SJCRH30 (cell line): ENCODE measurements around the gene NT5C3A. TPM values are rescaled to one million over a fixed set of nuclear protein-coding genes. Genes with fewer than 3 reads are reported as not detected.
"Not testable (repeated sequence)": the region's sequence is repeated elsewhere in the genome, so short reads cannot be mapped to it uniquely, and the experiment has no call there.

Experiments
- DNase-seq, 2 experiments: peaks; one replicate each; pipeline ENCODE4 v3.0.0-alpha.2; 2015 to 2020
- H3K27ac ChIP-seq: fragments of 250-450 bp; sonication (Bioruptor Pico); 2 replicates; pipeline ENCODE4 v1.5.1; 2020; ENCODE audit warnings: mild to moderate bottlenecking, moderate library complexity
- H3K27me3 ChIP-seq: fragments of 250-450 bp; sonication (Bioruptor Pico); 2 replicates; pipeline ENCODE4 v1.5.1; 2020; ENCODE audit warnings: mild to moderate bottlenecking, moderate library complexity
- H3K36me3 ChIP-seq: fragments of 250-450 bp; sonication (Bioruptor Pico); 2 replicates; pipeline ENCODE4 v1.5.1; 2020; ENCODE audit warnings: mild to moderate bottlenecking, moderate library complexity
- H3K4me1 ChIP-seq: fragments of 250-450 bp; sonication (Bioruptor Pico); 2 replicates; pipeline ENCODE4 v1.5.1; 2020; ENCODE audit warnings: mild to moderate bottlenecking, moderate library complexity
- H3K4me3 ChIP-seq: fragments of 250-450 bp; sonication (Bioruptor Pico); 2 replicates; pipeline ENCODE4 v1.5.1; 2020; ENCODE audit warnings: mild to moderate bottlenecking, moderate library complexity
- H3K9me3 ChIP-seq: fragments of 250-450 bp; sonication (Bioruptor Pico); replicated peaks from 2 replicates; pipeline ENCODE4 v1.5.1; 2020; ENCODE audit warnings: mild to moderate bottlenecking, moderate library complexity
- total RNA-seq: library from RNA; depleted of rRNA; stranded (reverse); fragments of >200 nt; shearing (Covaris generic); gene quantifications from 2 replicates; pipeline ENCODE4 v1.2.3, GENCODE V29; 2014

NT5C3A gene
- total RNA-seq, 1 experiment from 2014 or later = 45.1 TPM

DNA sequence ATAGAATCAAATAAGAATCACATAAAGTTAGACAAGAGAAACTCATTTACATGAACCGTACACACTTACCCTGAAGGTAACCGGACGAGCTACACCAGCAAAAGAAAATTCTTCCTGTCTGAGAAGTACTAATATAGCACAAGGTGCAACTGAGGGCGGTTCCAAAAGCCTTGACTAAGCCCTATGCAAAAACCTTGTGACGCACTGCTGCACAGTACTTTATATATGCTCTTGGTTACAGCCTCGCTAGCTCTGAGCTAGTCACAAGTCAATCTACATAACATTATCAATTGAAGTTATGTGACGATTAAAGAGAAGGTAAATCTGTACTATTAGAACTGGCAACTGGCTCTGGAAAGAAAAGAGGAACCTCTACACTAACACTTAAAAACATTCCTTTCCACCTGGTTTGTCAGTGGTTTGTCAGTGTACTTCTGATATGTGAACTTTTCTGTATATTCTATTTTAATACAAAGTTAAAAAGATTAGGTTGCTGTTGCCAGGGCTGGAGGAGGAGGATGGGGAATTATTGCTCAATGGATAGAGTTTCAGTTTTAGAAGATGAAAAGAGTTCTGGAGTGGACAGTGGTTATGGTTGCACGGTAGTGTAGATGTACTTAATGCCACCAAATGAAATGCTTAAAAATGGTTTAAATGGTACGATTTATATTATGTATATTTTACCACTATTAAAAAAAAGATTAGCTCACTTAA is 21.6 kb downstream of the NT5C3A start:
- no peak overlapping the region for H3K27ac ChIP-seq
- H3K27me3 ChIP-seq = no peaks in the 10 kb centered on the region
- H3K4me3 ChIP-seq = no peak overlapping the region
- no peaks in the 10 kb centered on the region; the same call in 1 of the 2 replicates for H3K36me3 ChIP-seq
- DNase-seq = no peak
- no peaks in the 10 kb centered on the region for H3K4me1 ChIP-seq
- no peaks in the 10 kb centered on the region for H3K9me3 ChIP-seq

DNA sequence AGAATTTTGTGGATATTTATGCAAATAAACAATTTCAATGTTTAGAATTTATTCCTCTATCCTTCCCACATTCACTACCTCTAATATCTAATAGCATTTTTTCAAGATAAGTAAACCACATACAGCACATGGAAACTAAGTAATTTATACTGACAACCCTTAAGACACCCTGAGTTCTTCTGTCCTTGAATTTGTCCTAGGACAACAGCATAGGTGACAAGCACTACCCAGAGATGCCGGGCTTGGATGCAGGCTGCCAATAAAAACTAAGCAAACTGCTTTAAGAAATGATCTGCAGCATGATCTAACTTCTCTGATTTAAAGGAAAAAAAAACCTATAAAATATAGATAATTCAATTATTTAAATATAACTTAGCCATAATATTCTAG is 22.7 kb downstream of the NT5C3A start:
- Histone ChIP-seq H3K27me3 (no peaks in the 10 kb centered on the region), H3K4me1 (no peaks in the 10 kb centered on the region; the same call in 1 of the 2 replicates), H3K4me3 (no peak overlapping the region), H3K9me3 (no peaks in the 10 kb centered on the region), H3K36me3 (peaks cover 4% of the 10 kb centered on the region; the same call in 1 of the 2 replicates), H3K27ac (no peak overlapping the region)
- no peak for DNase-seq

DNA sequence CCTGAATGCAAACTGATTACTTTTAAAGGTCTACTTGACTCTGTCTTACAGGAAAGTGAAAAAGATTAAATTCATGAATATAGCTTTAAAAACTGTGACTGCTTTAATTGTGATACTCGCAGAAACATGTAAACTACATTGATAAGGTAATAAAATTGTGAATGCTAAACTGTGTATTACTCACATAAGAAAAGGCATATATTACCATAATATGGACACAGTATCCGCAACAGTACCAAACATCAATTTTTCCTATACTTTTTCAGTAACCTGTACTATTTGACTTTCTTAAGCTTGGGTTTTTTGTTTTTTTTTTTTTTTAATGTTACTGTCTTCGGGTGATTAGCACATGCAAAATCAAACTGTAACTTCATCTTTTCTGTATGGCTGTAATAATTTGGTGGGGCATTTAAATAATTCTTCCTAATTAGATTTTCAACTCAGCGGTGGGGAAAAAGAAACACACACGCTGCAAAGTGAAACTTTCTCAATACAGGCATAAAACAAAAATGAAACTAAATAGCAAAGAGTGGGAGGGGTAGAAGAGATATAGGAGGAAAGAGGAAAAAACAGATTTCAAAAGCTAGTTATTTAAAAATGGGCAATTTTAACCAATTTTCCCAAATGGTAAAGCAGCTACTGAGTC is 23.2 kb downstream of the NT5C3A start:
- no peak for DNase-seq
- Histone ChIP-seq H3K27me3 (no peaks in the 10 kb centered on the region), H3K27ac (no peak overlapping the region), H3K9me3 (no peaks in the 10 kb centered on the region), H3K4me3 (no peak overlapping the region), H3K36me3 (peaks cover 4% of the 10 kb centered on the region; the same call in 1 of the 2 replicates), H3K4me1 (no peaks in the 10 kb centered on the region; the same call in 1 of the 2 replicates)

DNA sequence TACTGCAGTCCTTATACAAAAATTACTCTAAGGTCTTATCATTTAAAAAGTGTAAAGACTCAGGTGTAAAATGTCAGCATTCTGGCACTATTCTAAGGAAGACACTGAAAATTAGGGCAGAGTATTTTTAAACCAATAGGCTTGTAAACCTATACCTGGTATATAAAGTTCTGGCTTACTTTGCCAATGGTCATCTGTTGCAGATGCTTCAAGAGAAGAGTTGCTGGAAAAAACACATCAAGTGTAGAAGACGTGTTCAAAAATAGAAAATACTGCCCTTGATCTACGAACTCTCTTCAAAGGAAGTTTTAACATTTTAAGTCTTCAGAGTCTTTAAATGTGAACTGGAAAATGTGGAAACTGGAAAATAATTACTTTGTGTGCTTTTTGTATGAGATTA is 23.9 kb downstream of the NT5C3A start:
- Histone ChIP-seq H3K27ac (no peak overlapping the region), H3K4me3 (no peak overlapping the region), H3K9me3 (no peaks in the 10 kb centered on the region), H3K36me3 (peaks cover 4% of the 10 kb centered on the region; the same call in 1 of the 2 replicates), H3K4me1 (no peaks in the 10 kb centered on the region; the same call in 1 of the 2 replicates), H3K27me3 (no peaks in the 10 kb centered on the region)
- DNase-seq = no peak

DNA sequence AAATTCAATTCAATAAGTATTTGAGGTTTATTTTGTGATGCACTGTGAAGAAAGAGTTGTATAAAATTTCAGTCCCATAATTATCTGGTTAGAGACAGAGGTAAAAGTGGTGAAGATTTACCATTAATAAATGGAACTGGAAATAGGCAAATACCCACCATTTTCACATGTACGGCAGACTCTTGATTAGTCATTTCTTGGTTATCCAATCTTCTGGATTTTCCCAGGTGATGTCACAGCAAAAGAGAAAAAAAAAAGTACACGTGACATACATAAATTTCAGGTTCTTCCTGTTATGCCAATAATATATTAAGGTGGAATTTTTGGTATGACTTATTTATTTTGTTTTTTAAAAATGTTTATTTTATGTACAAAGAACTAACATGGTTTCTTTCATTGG is 26.8 kb downstream of the NT5C3A start:
- Histone ChIP-seq H3K4me3 (no peak overlapping the region), H3K4me1 (no peaks in the 10 kb centered on the region; the same call in 1 of the 2 replicates), H3K9me3 (no peaks in the 10 kb centered on the region), H3K27me3 (no peaks in the 10 kb centered on the region), H3K27ac (no peak overlapping the region), H3K36me3 (peaks cover 4% of the 10 kb centered on the region)
- no peak for DNase-seq

DNA sequence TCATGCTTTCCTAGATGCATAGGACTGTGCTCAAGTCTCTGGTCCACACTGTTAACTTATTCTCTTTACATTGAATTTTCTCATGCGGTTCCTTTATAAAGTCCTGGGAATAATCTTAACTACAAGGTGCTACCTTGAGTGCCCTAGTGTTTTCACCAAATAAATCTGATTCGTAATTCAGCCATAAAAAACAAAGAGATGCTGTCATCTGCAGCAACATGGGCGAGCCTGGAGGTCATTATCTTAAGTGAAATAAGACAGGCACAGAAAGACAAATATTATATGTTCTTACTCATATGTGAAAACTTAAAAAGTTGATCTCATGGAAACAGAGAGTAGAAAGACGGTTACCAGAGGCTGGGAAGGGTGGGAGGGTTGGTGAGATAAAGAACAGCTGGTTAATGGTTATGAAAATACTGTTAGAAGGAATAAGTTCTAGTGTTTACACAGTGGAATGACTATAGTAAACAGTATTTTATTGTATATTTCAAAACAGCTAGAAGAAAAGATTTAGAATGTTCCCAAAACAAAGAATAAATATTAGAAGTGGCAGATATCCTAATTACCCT is 38.3 kb downstream of the NT5C3A start:
- no peak for DNase-seq

DNA sequence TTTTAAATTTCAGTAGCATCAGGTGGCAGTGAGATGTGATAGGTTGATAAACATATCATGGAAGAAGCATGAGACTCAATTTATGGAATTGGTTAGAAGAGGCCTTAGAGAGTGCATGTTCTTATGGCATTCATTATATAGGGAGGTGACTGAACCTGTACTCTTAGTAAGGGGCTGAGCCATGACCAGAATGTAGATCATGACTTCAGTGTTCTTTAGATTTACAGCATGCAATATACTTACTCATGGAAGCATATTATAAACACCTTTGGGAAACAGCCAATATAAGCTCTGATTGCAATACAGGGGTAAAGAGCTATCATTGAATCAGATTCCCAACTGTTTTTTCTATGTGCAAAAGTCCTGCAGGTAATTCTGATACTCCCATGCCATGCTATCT is 50.2 kb downstream of the NT5C3A start:
- no peak for DNase-seq
- Histone ChIP-seq H3K4me3 (no peak overlapping the region), H3K36me3 (peaks cover 40% of the 10 kb centered on the region), H3K9me3 (no peaks in the 10 kb centered on the region), H3K4me1 (no peaks in the 10 kb centered on the region), H3K27me3 (no peaks in the 10 kb centered on the region), H3K27ac (no peak overlapping the region)

More for the DNA sequence above, 38.3 kb downstream of the NT5C3A start:
- Histone ChIP-seq H3K27me3 (no peaks in the 10 kb centered on the region), H3K36me3 (peaks cover 35% of the 10 kb centered on the region), H3K9me3 (no peaks in the 10 kb centered on the region), H3K4me1 (no peaks in the 10 kb centered on the region), H3K27ac (no peak overlapping the region), H3K4me3 (no peak overlapping the region)

DNA sequence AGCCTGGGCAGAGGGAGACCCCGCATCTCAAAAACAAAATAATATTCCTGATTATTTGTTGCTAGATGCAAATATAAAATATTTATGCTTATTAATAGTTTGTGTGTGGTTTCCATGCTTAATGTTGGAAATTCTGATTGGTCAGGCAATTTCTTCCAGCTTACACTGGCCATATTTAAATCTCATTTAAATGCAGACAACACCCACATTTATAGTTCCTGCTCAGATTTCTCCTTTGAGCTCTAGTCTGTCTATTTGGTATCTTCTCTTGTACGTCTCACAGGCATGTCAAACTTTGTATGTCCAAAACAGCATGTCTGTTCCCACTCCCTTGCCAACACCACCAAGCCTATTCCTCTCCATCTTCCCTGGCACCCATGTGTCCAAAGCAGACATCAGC is 52.8 kb downstream of the NT5C3A start:
- DNase-seq = no peak
- Histone ChIP-seq H3K4me1 (no peaks in the 10 kb centered on the region), H3K4me3 (no peak overlapping the region), H3K27ac (no peak overlapping the region), H3K9me3 (no peaks in the 10 kb centered on the region), H3K27me3 (no peaks in the 10 kb centered on the region), H3K36me3 (peaks cover 26% of the 10 kb centered on the region)

DNA sequence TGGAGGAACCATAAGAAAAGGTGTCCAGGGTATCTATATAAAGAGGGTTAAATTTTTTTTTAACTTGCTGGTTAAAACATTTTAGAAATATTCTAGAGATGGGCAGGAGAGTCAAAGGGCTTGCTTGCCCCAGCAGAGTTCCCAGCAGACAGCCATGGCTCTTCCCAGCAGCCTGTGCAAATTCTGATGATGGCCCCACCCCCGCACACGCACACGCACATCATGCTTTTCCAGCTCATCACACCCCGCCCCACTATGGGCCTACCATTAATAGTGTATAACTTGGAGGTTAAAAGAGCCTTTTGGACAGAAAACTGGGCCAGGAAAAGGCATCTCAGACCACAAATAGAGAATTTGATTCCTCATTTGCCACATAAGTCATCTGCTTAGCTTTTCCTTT is 56.9 kb downstream of the NT5C3A start:
- H3K27ac ChIP-seq, H3K27me3 ChIP-seq, H3K9me3 ChIP-seq, H3K36me3 ChIP-seq, H3K4me3 ChIP-seq, H3K4me1 ChIP-seq, DNase-seq: not testable (repeated sequence)

DNA sequence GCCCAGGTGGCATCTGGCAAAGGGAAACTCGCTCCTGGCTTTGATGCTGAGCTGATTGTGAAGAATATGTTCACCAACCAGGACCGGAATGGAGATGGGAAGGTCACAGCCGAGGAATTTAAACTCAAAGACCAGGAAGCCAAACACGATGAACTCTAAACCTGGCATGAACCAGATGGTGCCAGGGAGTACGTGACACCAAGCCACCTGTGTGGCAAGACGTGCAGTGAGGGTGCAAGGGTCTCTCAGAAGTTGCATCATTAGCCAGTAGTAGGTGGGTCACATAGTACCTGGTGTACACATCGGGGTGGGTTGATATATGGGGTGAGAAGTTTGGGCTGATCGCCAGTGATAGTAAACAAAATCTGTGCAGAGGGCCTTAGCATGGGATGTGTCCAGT is 57.4 kb downstream of the NT5C3A start:
- H3K27me3 ChIP-seq, H3K36me3 ChIP-seq, H3K4me1 ChIP-seq, DNase-seq, H3K27ac ChIP-seq, H3K9me3 ChIP-seq, H3K4me3 ChIP-seq: not testable (repeated sequence)

DNA sequence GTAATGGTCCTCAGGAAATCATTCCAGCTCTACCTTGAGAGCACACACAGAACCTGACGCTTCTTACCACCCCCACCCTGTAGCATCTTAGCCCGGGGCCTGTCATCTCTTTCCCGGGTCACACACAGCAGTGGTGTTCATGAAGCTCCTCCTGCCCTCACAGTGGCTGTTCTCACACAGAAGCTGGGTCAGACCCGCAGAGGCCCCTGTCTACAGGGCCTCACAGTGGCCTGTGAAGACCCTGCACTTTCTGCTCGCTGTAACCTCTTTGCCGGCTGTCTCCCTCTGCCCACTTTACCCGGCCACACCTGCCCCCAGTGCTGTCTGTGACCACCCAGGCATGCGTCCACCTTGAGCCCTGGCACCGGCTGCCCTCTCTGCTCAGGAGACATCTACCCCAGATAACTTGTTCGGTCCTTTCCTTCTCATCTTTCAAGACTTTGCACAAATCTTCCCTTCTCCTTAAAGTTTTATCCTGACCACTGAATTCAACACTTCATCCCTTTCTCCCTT is 58.4 kb downstream of the NT5C3A start:
- not testable (repeated sequence) for DNase-seq, H3K4me1 ChIP-seq, H3K9me3 ChIP-seq, H3K4me3 ChIP-seq, H3K27me3 ChIP-seq, H3K36me3 ChIP-seq, H3K27ac ChIP-seq

DNA sequence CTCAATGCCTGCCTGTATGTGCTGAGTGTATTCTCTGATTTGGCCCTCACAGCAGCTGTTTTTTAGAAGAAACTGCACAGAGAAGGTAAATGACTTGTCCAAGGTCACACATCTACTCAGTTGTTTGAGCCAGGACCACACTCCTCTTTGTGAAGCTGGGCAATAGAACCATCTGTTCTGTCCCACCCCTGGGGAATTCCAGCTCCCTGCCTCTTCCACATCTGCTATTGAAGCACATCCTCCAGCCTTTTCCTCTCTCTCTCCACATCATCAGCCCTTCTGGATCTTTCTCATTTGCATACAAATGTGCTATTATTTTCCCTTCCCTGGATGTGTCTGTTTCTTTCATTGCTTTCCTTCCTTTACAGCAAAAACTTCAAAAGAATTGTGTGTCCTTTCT is 59.5 kb downstream of the NT5C3A start:
- H3K36me3 ChIP-seq = not testable (repeated sequence)

DNA sequence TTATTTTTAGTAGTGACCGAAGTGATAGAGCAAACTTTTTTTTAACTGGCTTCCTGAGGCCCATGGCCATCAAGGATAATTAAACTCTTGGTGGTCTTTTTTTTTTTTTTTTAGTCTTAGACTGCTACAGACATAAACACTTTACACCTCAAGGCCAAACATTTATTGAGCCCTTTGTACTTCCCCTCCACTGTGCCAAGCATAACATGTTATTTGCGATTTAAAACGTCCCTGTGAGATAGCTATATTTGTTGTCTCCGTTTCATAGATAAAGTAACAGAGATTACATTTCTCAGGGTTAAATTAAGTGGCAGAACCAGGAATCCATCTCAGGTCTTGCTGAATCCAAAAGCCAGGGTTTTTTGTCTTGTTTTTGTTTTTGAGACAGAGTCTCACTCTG is 63.2 kb downstream of the NT5C3A start:
- not testable (repeated sequence) for H3K4me1 ChIP-seq, H3K4me3 ChIP-seq, DNase-seq, H3K9me3 ChIP-seq, H3K36me3 ChIP-seq, H3K27me3 ChIP-seq
- peak overlapping the region; percentile 68; the same call in 1 of the 2 replicates for H3K27ac ChIP-seq

More for the DNA sequence above, 59.5 kb downstream of the NT5C3A start:
- DNase-seq, H3K9me3 ChIP-seq, H3K27me3 ChIP-seq, H3K4me3 ChIP-seq, H3K27ac ChIP-seq, H3K4me1 ChIP-seq: not testable (repeated sequence)

DNA sequence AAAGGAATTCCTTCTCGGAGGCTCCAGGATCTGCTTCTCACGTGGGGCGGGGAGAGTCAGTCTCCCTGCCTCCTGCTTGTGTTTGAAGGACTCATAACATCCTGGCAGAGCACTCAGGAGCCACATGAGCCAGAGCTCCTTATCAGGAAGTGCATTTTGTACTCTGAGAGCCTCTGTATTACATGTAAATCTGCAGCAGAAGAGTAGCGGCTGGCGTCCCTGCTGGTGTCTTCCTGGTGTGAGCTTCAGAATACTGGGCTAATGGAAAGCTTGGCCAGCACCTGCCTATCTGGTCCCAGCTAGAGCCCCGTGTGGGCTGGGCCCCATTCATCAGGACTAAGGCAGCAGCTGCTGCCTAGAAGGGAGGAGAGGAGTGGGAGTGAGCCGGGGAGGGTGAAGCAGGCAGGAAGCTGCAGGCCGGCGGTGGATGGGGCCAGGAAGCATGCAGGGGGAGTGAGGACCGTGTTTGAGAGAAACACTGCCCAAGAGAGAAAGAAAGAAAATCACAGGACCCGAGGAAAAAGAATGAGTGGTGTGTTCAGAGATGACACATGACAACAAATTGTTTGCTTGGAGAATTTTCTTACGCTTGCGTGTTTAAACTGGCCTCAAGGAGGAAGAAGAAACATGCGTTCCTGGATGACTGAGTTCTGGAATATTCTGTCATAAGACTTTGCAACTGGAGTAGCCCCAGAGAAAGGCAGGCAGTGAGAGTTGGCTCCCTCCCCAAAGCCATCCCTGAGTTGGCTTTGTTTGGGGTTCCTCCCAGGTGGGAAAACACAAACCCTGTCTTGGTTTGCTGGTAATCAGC is 64.0 kb downstream of the NT5C3A start:
- peak overlapping the region; percentile 51 for H3K4me3 ChIP-seq
- peak overlapping the region; percentile 68 for H3K27ac ChIP-seq
- H3K4me1 ChIP-seq, H3K9me3 ChIP-seq, H3K27me3 ChIP-seq, H3K36me3 ChIP-seq: not testable (repeated sequence)
- DNase-seq = peak; percentile 82 to 85

DNA sequence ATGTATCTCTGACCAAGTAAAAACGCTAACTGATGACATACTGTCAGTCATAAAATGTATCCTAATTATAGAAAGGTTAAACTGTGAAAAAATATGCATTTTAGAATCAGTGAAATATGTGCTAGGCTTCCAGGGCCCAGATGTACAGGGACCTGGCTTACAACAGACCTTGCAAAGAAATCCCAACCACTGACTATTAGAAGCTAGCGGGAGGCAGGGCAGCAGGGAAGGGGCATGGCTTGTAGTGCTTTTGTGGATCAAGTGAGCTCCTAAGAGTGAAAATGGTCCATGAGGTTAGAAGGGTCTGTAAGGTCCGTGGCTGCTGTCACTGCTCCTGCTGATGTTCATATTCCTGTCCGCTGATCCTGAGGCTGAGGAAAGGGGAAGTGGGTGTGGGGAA is 64.6 kb downstream of the NT5C3A start:
- Histone ChIP-seq H3K4me3 (peak overlapping the region; percentile 51), H3K27ac (peak overlapping the region; percentile 68)
- not testable (repeated sequence) for H3K4me1 ChIP-seq, H3K9me3 ChIP-seq, H3K36me3 ChIP-seq, H3K27me3 ChIP-seq
- peak in 1 of 2 experiments; percentile 36 for DNase-seq
